MM.1S (cell line): ENCODE results near the gene RASSF3.
"Not testable (repeated sequence)": the region's sequence is repeated elsewhere in the genome, so short reads cannot be mapped to it uniquely, and the experiment has no call there.

Experiments
- DNase-seq: peaks from one replicate; pipeline ENCODE4 v3.0.0-alpha.2; 2015
- H2AFZ ChIP-seq: fragments of 300-600 bp; sonication (generic); 2 replicates; pipeline ENCODE4 v1.6.0; 2016; ENCODE audit warnings: antibody characterized with exemption, low read length
- H3F3A ChIP-seq: fragments of 300-600 bp; sonication (generic); 2 replicates; pipeline ENCODE4 v1.6.1; 2016; ENCODE audit warnings: mild to moderate bottlenecking, antibody characterized with exemption, low read length, moderate library complexity, mixed read lengths; ENCODE audit not compliant: insufficient read depth
- H3K27ac ChIP-seq: fragments of 300-600 bp; sonication (generic); 2 replicates; pipeline ENCODE4 v1.5.1; 2016; ENCODE audit warnings: mild to moderate bottlenecking, low read length
- H3K27me3 ChIP-seq: fragments of 300-600 bp; sonication (generic); replicated peaks from 2 replicates; pipeline ENCODE4 v1.6.0; 2016; ENCODE audit warnings: low read length; ENCODE audit not compliant: insufficient read depth
- H3K36me3 ChIP-seq: fragments of 300-600 bp; sonication (generic); replicated peaks from 2 replicates; pipeline ENCODE4 v1.6.1; 2016; ENCODE audit warnings: mild to moderate bottlenecking, low read length, mixed read lengths; ENCODE audit not compliant: insufficient read depth
- H3K4me1 ChIP-seq: fragments of 300-600 bp; sonication (generic); 2 replicates; pipeline ENCODE4 v1.6.1; 2016; ENCODE audit warnings: low read length, mixed read lengths
- H3K4me2 ChIP-seq: fragments of 300-600 bp; sonication (generic); 2 replicates; pipeline ENCODE4 v1.6.0; 2016; ENCODE audit warnings: low read depth, low read length
- H3K4me3 ChIP-seq: fragments of 300-600 bp; sonication (generic); 2 replicates; pipeline ENCODE4 v1.5.1; 2016; ENCODE audit warnings: low read length, mixed read lengths
- H3K79me2 ChIP-seq: fragments of 300-600 bp; sonication (generic); 2 replicates; pipeline ENCODE4 v1.6.1; 2016; ENCODE audit warnings: mixed run types, low read length, mixed read lengths
- H3K9ac ChIP-seq: fragments of 300-600 bp; sonication (generic); 2 replicates; pipeline ENCODE4 v1.6.1; 2016; ENCODE audit warnings: low read length, mixed read lengths
- H3K9me2 ChIP-seq: fragments of 300-600 bp; sonication (generic); replicated peaks from 2 replicates; pipeline ENCODE4 v1.6.1; 2016; ENCODE audit warnings: mild to moderate bottlenecking, low read length, mixed read lengths; ENCODE audit not compliant: insufficient read depth
- H3K9me3 ChIP-seq: fragments of 300-600 bp; sonication (generic); replicated peaks from 2 replicates; pipeline ENCODE4 v1.6.1; 2016; ENCODE audit warnings: mild to moderate bottlenecking, low read length, mixed read lengths; ENCODE audit not compliant: insufficient read depth
- H4K20me1 ChIP-seq: fragments of 300-600 bp; sonication (generic); 2 replicates; pipeline ENCODE4 v1.6.1; 2016; ENCODE audit warnings: mild to moderate bottlenecking, low read length, moderate library complexity, mixed read lengths; ENCODE audit not compliant: insufficient read depth
- CTCF ChIP-seq: fragments of 300-600 bp; sonication (generic); IDR thresholded peaks from 2 replicates; pipeline ENCODE4 v1.5.1; 2016; ENCODE audit warnings: antibody characterized with exemption, low read length, mixed read lengths
- EZH2 ChIP-seq: fragments of 300-600 bp; sonication (generic); optimal IDR thresholded peaks from 2 replicates; pipeline ENCODE3; 2017; ENCODE audit warnings: low read depth, mild to moderate bottlenecking, antibody characterized with exemption, low read length, mixed read lengths
- EZH2phosphoT487 ChIP-seq: fragments of 300-600 bp; sonication (generic); IDR thresholded peaks from 2 replicates; pipeline ENCODE4 v1.6.1; 2018; ENCODE audit warnings: antibody characterized with exemption, low read length

RASSF3 gene

GRCh38 chr12:64650762-64651161 lies 40.5 kb downstream of the RASSF3 start:
- H3F3A ChIP-seq = no peaks in the 10 kb centered on the region; the same call in 1 of the 2 replicates
- no peak overlapping the region for H3K4me3 ChIP-seq
- no peaks in the 10 kb centered on the region for H4K20me1 ChIP-seq
- H3K4me2 ChIP-seq = no peak overlapping the region
- no peak overlapping the region for H3K9ac ChIP-seq
- H3K9me2 ChIP-seq = no peaks in the 10 kb centered on the region
- H3K27me3 ChIP-seq = no peaks in the 10 kb centered on the region
- no peak for DNase-seq
- H3K79me2 ChIP-seq = peaks cover 52% of the 10 kb centered on the region
- no peaks in the 10 kb centered on the region for H3K9me3 ChIP-seq
- H3K27ac ChIP-seq = no peak overlapping the region
- TF ChIP-seq EZH2 (no peak), CTCF (no peak), EZH2phosphoT487 (no peak)
- H3K36me3 ChIP-seq = no peaks in the 10 kb centered on the region
- H3K4me1 ChIP-seq = peaks cover 4% of the 10 kb centered on the region; the same call in 1 of the 2 replicates
- no peak overlapping the region for H2AFZ ChIP-seq

GRCh38 chr12:64652346-64652745 lies 42.1 kb downstream of the RASSF3 start:
- Histone ChIP-seq H3K36me3 (no peaks in the 10 kb centered on the region), H3K27me3 (no peaks in the 10 kb centered on the region), H3K4me2 (no peak overlapping the region), H3K27ac (no peak overlapping the region), H3K9me3 (no peaks in the 10 kb centered on the region), H3K9me2 (no peaks in the 10 kb centered on the region), H2AFZ (no peak overlapping the region), H3K79me2 (peaks cover 52% of the 10 kb centered on the region), H3K9ac (no peak overlapping the region), H3F3A (no peaks in the 10 kb centered on the region; the same call in 1 of the 2 replicates), H3K4me3 (no peak overlapping the region), H3K4me1 (peaks cover 4% of the 10 kb centered on the region; the same call in 1 of the 2 replicates), H4K20me1 (no peaks in the 10 kb centered on the region)
- TF ChIP-seq EZH2phosphoT487 (no peak), CTCF (no peak), EZH2 (no peak)
- DNase-seq = no peak

GRCh38 chr12:64653123-64653522 lies 42.8 kb downstream of the RASSF3 start:
- H3K27me3 ChIP-seq = no peaks in the 10 kb centered on the region
- H3K79me2 ChIP-seq = peaks cover 56% of the 10 kb centered on the region
- H3K9ac ChIP-seq = no peak overlapping the region
- no peak for TF ChIP-seq CTCF
- no peak for TF ChIP-seq EZH2phosphoT487
- no peak for TF ChIP-seq EZH2
- peaks cover 4% of the 10 kb centered on the region; the same call in 1 of the 2 replicates for H3K4me1 ChIP-seq
- H3K36me3 ChIP-seq = no peaks in the 10 kb centered on the region
- no peaks in the 10 kb centered on the region for H4K20me1 ChIP-seq
- no peaks in the 10 kb centered on the region; the same call in 1 of the 2 replicates for H3F3A ChIP-seq
- no peak overlapping the region for H3K4me2 ChIP-seq
- no peak for DNase-seq
- H3K27ac ChIP-seq = no peak overlapping the region
- H2AFZ ChIP-seq = no peak overlapping the region
- H3K9me2 ChIP-seq = no peaks in the 10 kb centered on the region
- no peak overlapping the region for H3K4me3 ChIP-seq
- H3K9me3 ChIP-seq = no peaks in the 10 kb centered on the region

GRCh38 chr12:64653907-64654306 lies 43.6 kb downstream of the RASSF3 start:
- H3K4me2 ChIP-seq, DNase-seq, H3K9me2 ChIP-seq, H3K9ac ChIP-seq, H3K9me3 ChIP-seq, H3K27me3 ChIP-seq, H3K36me3 ChIP-seq, H3F3A ChIP-seq, H3K4me3 ChIP-seq, H2AFZ ChIP-seq, H3K27ac ChIP-seq, H4K20me1 ChIP-seq, H3K4me1 ChIP-seq: not testable (repeated sequence)
- H3K79me2 ChIP-seq = peaks cover 58% of the 10 kb centered on the region
